Stimulated activated CD8-positive, alpha-beta memory T cell treated with anti-CD3 and anti-CD28 coated beads, Interleukin-12 subunit alpha, Interleukin-12 subunit beta, amount 100 ng/mL, for 1 hour (primary cell): Measurements from ENCODE around the gene LRCH1.
"Not testable (repeated sequence)": the region's sequence is repeated elsewhere in the genome, so short reads cannot be mapped to it uniquely, and the experiment has no call there.

Source experiments
- DNase-seq: peaks from one replicate; pipeline ENCODE4 v3.0.0-alpha.2; 2020; ENCODE audit warnings: low read depth

Gene LRCH1

GRCh38 chr13:46552889-46553520 lies at the start of gene LRCH1:
TSS of gene LRCH1 (plus strand) at chr13:46553170. CDS start at chr13:46553397, 227 bp downstream.
- DNase-seq: peak; percentile 72

GRCh38 chr13:46504036-46504435 lies 48.9 kb upstream of the LRCH1 start:
- no peak for DNase-seq

- DNase-seq: no peak
Measured at GRCh38 chr13:46507981-46508380, 45.0 kb upstream of the LRCH1 start.

GRCh38 chr13:46509981-46510380 lies 43.0 kb upstream of the LRCH1 start:
- no peak for DNase-seq

- DNase-seq: no peak
Measured at GRCh38 chr13:46515803-46516202, 37.2 kb upstream of the LRCH1 start.

GRCh38 chr13:46516599-46517338 lies 36.2 kb upstream of the LRCH1 start:
- DNase-seq: no peak

- DNase-seq: not testable (repeated sequence)
Measured at GRCh38 chr13:46517748-46518147, 35.2 kb upstream of the LRCH1 start.

GRCh38 chr13:46519182-46519581 lies 33.8 kb upstream of the LRCH1 start:
- DNase-seq: no peak

GRCh38 chr13:46520166-46520565 lies 32.8 kb upstream of the LRCH1 start:
- DNase-seq: no peak

GRCh38 chr13:46521486-46521885 lies 31.5 kb upstream of the LRCH1 start:
- DNase-seq: no peak

GRCh38 chr13:46521921-46522747 lies 30.8 kb upstream of the LRCH1 start:
- DNase-seq: no peak

- no peak for DNase-seq
Measured at GRCh38 chr13:46522748-46523030, 30.3 kb upstream of the LRCH1 start.

- no peak for DNase-seq
Measured at GRCh38 chr13:46523972-46524752, 28.8 kb upstream of the LRCH1 start.

GRCh38 chr13:46526100-46526735 lies 26.8 kb upstream of the LRCH1 start:
- no peak for DNase-seq

- no peak for DNase-seq
Measured at GRCh38 chr13:46526740-46527139, 26.2 kb upstream of the LRCH1 start.

- no peak for DNase-seq
Measured at GRCh38 chr13:46527237-46527636, 25.7 kb upstream of the LRCH1 start.

- DNase-seq: no peak
Measured at GRCh38 chr13:46529216-46529919, 23.6 kb upstream of the LRCH1 start.

GRCh38 chr13:46530084-46530935 lies 22.7 kb upstream of the LRCH1 start:
- DNase-seq: no peak

- no peak for DNase-seq
Measured at GRCh38 chr13:46531953-46532352, 21.0 kb upstream of the LRCH1 start.

- no peak for DNase-seq
Measured at GRCh38 chr13:46535002-46535401, 18.0 kb upstream of the LRCH1 start.
